ENCODE measurements around the gene DDRGK1.
"Not testable (repeated sequence)": the region's sequence is repeated elsewhere in the genome, so short reads cannot be mapped to it uniquely, and the experiment has no call there.

The DDRGK1 gene

DNA sequence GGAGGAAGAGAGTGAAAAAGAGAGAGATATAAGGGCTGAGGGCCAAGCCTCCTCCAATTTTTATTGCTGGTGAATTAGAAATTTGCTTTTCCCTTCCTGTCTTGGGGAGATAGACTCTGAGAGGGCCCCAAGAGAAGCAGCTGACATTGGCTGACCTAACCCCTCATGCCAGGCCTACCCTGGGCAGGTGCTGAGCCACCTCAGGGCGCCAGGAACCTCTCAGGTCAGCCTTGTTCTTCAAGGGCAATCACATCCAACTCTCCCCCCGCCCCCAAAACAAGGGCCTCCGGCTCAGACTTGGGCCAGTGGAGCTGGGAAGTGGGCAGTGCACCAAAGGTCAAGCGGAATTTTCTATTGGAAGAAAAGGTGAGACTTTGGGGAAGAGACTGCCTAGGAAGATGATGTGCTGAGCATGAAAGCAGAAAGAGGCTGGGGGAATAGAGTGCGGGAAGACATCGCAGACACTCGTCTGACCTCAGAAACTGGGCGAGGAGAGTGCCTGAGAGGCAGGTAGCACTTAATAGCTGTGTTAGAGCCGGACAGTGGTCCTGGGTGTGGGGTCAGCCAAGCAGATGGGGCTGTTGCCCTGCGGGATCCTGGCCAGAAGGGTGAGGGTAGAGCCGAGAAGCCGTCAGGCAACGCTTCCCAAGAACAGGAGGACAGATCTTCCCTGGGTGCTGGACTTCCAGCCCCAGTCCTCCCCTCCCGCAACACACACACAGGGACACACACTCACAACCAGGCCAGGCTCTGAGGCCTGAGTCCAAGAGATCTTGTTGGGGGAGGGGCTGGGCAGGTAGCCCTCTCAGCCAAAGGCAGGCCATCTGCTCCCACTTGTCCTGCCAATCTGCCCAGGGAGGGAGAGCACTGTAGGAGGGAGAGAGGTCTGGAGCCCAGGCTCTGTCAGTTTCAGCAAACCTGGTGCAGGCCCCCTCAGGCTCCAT, 41.1 kb downstream of the DDRGK1 start:
- no peak for DNase-seq

DNA sequence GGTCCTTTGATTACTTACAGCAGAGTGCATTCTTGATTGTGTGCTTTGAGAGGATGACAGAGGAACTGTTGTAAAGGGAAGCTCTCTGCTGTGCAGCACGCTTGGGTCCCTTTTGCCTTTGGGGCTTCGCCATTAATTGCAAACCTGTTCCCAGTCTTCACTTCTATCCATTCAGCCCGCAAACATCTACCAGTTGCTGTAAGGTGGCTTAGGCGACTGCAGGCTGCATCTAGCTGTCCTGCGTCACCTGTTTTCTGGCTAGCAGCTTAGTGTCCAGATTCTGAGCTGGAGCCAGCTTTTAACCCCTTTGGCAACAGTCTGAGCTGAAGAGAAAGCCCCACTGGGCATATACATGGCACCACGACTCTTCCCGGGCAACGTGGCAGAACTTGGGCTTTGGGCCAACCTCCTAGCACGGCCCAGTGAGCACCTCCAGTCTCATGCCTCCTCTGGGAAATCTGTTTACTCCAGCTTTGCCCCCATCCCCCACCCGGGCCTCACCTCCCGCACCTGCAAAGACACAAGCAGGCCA, 42.3 kb downstream of the DDRGK1 start:
- no peak for DNase-seq

- no peak for DNase-seq
Measured at GRCh38 chr20:3161316-3162079, 43.0 kb downstream of the DDRGK1 start.

GRCh38 chr20:3160418-3160817, 44.1 kb downstream of the DDRGK1 start:
- DNase-seq, result no peak

DNA sequence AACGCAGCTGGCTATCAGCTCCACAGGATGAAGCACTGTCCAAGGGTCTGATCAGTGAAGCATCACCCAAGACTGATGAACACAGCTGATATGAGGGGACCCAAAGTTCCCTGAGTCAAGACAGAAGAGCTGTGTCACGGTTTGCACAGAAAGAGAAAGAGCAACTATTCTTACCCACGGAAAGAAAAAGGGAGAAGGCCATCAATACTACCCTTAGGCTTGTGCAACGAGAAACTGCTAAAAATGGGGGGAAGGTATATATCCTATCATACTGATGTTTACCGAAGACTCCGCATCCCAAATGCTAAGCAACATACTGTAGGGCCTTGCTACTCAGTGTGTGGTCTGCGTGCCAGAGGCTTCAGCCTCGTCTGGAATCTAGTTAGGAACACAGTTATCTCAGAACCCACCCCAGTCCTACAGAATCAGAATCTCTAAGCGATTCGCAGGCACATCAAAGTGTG, 45.5 kb downstream of the DDRGK1 start:
- no peak for DNase-seq

GRCh38 chr20:3157817-3158216, 46.7 kb downstream of the DDRGK1 start:
- no peak for DNase-seq

DNA sequence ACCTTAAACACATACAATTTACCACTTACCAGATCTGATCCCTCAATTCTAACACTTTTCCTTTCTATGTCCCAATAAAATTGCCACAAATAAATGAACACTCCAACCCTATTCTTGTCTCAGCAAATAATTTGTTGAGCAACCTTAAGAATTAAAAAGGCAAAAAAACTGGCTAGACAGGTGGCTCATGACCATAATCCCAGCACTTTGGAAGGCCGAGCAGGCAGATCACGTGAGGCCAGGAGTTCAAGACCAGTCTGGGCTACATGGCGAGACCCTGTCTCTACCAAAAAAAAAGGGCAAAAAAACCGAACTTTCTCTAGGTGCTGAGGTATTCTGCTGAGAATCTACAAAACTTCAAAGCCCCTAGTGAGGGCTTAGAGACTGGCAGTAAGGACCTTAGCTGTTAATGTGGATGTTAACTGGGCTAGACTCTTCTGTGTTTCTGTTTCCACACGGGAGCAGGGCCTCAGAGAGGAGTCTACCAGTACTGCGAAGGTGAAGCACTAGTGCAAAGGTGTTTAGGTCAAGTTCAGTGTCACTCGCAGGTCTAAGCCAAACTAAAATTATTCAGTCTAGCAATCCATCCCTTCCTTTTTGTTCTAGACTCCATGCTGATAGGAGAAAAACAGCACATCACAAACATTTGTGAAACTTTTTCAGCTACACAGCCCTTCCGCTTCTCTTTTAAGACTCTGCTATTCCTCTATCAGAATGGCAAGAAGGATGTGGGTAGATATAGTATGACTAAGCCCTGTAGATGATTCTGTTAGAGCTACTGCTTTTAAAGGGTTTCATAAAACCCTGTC, 47.5 kb downstream of the DDRGK1 start:
- DNase-seq, result no peak

GRCh38 chr20:3152057-3152644, 52.3 kb downstream of the DDRGK1 start:
- DNase-seq, result not testable (repeated sequence)

DNA sequence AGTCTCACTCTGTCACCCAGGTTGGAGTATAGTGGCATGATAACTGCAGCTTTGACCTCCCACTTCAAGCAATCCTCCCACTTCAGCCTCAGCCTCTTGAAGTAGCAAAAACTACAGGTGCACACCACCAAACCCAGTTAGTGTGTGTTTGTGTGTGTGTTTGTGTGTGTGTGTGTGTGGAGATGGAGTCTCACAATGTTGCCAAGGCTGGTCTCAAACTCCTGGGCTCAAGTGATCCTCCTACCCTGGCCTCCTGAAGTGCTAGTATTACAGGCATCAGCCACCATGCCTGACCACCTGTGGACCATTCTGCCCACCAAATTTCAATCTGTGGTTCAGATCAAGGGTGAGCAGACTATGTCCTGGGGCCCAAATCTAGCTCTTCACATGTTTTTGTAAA, 53.6 kb downstream of the DDRGK1 start:
- DNase-seq, result no peak

GRCh38 chr20:3146732-3147341, 57.6 kb downstream of the DDRGK1 start:
- no peak for DNase-seq

DNA sequence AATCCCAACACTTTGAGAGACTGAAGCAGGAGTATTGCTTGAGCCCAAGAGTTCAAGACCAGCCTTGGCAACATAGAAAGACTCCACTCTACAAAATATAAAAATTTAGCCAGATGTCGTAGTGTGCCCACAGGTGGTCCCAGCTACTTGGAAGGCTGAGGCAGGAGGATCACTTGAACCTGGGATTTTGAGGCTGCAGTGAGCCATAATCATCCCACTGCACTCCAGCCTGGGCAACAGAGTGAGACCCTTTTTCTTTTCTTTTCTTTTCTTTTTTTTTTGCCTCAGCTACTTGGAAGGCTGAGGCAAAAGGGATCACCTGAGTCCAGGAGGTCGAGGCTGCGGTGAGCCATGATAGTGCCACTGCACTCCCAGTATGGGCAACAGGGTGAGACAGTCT, 62.7 kb downstream of the DDRGK1 start:
- DNase-seq, result no peak
